Hippocampal formation (tissue), 2 donors: ENCODE results near the gene RNF175.
"Not testable (repeated sequence)": the region's sequence is repeated elsewhere in the genome, so short reads cannot be mapped to it uniquely, and the experiment has no call there.

Experiments used
- DNase-seq, 2 donors: peaks; one replicate each; lab custom pipeline; 2025; lab: John Stamatoyannopoulos, UW

The RNF175 gene

GRCh38 chr4:153683763-153684181 lies 76.1 kb downstream of the RNF175 start:
- DNase-seq: no peak

DNA sequence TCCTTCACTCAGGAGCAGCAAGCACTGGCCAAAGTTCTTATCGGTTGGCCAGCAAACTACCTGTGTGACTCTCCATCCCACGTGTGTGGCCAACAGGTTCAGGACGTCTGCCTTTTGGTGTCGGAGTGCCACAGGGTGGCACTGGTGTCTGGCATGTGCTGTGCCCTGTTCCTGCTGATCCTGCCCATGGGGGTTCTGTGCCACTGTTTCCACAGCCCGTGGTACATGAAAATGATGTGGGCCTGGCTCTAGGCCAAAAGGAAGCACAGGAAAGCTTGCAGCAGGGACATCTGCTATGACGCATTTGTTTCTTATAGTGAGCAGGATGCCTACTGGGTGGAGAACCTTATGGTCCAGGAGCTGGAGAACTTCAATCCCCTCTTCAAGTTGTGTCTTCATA lies 80.3 kb downstream of the RNF175 start:
- no peak for DNase-seq

- DNase-seq: no peak
Observed at GRCh38 chr4:153676984-153677383, 82.8 kb downstream of the RNF175 start.

- no peak for DNase-seq
Observed at GRCh38 chr4:153676486-153676885, 83.3 kb downstream of the RNF175 start.

DNA sequence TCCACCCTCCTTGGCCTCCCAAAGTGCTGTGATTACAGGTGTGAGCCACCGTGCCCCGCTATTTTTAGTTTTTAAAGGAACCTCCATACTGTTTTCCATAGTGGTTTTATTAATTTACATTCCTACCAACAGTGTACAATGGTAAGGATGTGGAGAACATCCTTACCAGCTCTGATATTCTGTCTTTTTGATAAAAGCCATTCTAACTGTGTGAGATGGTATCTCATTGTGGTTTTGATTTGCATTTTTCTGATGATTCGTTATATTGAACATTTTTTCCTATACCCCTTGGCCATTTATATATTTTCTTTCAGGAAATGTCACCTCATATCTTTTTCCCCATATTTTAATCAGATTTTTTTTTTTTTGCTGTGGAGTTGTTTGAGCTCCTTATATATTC lies 90.0 kb downstream of the RNF175 start:
- no peak for DNase-seq

DNA sequence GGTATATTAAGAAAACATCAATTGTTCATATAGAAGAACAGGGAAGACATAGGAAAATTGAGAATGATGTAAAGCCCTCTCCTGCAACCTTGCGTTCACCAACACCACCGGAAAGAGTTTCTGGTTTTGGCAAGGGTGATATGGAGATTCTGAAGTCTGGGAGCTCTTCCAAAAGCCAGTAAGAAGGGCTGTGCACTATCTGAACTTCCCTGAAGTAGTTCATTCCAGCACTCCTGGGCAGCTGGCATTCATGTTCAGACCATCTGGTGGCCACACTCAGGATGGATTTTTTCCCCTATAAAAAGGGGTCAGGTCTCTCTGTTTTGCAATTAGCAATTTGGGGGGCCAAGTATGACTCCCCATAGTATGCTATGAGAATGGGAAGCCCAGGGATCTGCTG lies 91.2 kb downstream of the RNF175 start:
- no peak for DNase-seq

- not testable (repeated sequence) for DNase-seq
Observed at GRCh38 chr4:153666505-153666904, 93.3 kb downstream of the RNF175 start.

GRCh38 chr4:153663667-153664066 lies 96.2 kb downstream of the RNF175 start:
- no peak for DNase-seq

- no peak for DNase-seq
Observed at GRCh38 chr4:153661908-153662307, 97.9 kb downstream of the RNF175 start.

DNA sequence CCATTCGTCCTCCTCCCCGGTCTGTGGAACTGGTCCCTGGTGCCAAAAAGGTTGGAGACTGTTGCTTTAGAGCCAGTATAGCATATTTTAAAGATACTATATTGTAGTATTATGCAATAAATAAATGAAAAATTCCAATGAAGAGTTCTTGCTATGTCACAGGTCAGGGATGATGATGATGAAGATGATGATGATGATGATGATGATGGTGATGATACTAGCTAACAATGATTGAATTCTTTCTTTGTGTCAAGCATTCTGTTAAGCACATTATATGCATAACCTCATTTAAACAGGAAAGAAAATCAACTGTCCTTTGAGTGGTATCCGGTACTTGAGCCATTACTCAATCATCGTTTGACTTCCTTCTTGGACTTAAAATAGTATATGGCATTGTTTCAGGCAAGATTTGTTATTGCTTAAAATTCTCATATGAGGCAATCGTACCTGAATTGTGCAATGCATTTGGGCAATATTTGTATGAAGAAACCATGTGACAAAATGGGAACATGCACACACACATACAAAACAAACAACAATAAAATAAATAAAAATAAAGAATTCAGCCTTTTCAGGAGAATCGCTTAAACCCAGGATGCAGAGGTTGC lies 98.5 kb downstream of the RNF175 start:
- no peak for DNase-seq
